HG02943 (cell line): Measurements from ENCODE around the gene F10.

Experiments
- ATAC-seq: cut with Tn5 transposase; IDR thresholded peaks from one replicate; pipeline ENCODE4 v1.9.1; 2021; ENCODE audit warnings: mild to moderate bottlenecking, low read depth, moderate library complexity; ENCODE audit not compliant: unreplicated experiment

The F10 gene

GRCh38 chr13:113086031-113086750 lies 36.4 kb upstream of the F10 start:
- ATAC-seq, result no peak

GRCh38 chr13:113086991-113087922 lies 35.3 kb upstream of the F10 start:
- ATAC-seq, result no peak

GRCh38 chr13:113087923-113088690 lies 34.5 kb upstream of the F10 start:
- ATAC-seq, result no peak

- no peak for ATAC-seq
Observed at GRCh38 chr13:113088691-113089020, 33.9 kb upstream of the F10 start.

- ATAC-seq, result no peak
Observed at GRCh38 chr13:113089693-113090414, 32.7 kb upstream of the F10 start.

GRCh38 chr13:113090415-113090770 lies 32.2 kb upstream of the F10 start:
- no peak for ATAC-seq

- no peak for ATAC-seq
Observed at GRCh38 chr13:113090806-113091205, 31.8 kb upstream of the F10 start.

GRCh38 chr13:113091211-113091771 lies 31.3 kb upstream of the F10 start:
- ATAC-seq, result no peak

GRCh38 chr13:113091891-113092775 lies 30.5 kb upstream of the F10 start:
- no peak for ATAC-seq

GRCh38 chr13:113092776-113093579 lies 29.6 kb upstream of the F10 start:
- no peak for ATAC-seq

GRCh38 chr13:113093580-113094409 lies 28.8 kb upstream of the F10 start:
- ATAC-seq, result no peak

GRCh38 chr13:113094410-113094800 lies 28.2 kb upstream of the F10 start:
- ATAC-seq, result no peak

- no peak for ATAC-seq
Observed at GRCh38 chr13:113095146-113096051, 27.2 kb upstream of the F10 start.

GRCh38 chr13:113096052-113096744 lies 26.4 kb upstream of the F10 start:
- ATAC-seq, result no peak

GRCh38 chr13:113096745-113097305 lies 25.8 kb upstream of the F10 start:
- ATAC-seq, result no peak

- no peak for ATAC-seq
Observed at GRCh38 chr13:113097651-113098050, 24.9 kb upstream of the F10 start.
